A549 (cell line): Measurements from ENCODE around the gene ZNF827. TPM values are rescaled to one million over a fixed set of nuclear protein-coding genes. Genes with fewer than 3 reads are reported as not detected.

ENCODE experiments used
- ATAC-seq, 2 experiments: fragments of 200-7000 bp in 1 of 2; fragments of >200 bp in 1 of 2; cut with Nextera tagmentation in 1 of 2; cut with Tn5 transposase in 1 of 2; 3 replicates each; pipeline versions ENCODE4 v1.8.0 to v1.9.1; 2018 to 2020; ENCODE audit warnings: mild to moderate bottlenecking in 1 of 2, moderate library complexity in 1 of 2
- CTCF ChIA-PET: fragments of 300-600 bp; sonication (Branson Sonifier 250); formaldehyde crosslinking; extraction: SDS; loops from one replicate; lab custom pipeline; 2021; ENCODE audit warnings: antibody characterized with exemption, inconsistent platforms; lab: Yijun Ruan, JAX
- POLR2A ChIA-PET: fragments of 350-600 bp; formaldehyde crosslinking; extraction: SDS; loops from one replicate; lab custom pipeline; 2021; ENCODE audit warnings: antibody characterized with exemption, inconsistent platforms; lab: Yijun Ruan, JAX
- DNase-seq, 2 experiments: peaks; one replicate each; pipeline versions ENCODE4 v3.0.0 to v3.0.0-alpha.2; 2011 to 2016; ENCODE audit warnings: low read depth in 1 of 2, low spot score in 1 of 2
- FAIRE-seq: peaks from 2 replicates; lab custom pipeline; 2011; peaks lifted over from hg19 to GRCh38; lab: Jason Lieb, UNC
- H3K27ac ChIP-seq, 2 experiments: fragments of >200 bp; sonication (Bioruptor Twin); formaldehyde crosslinking; 3 replicates each; pipeline ENCODE4 v1.5.1; 2016 to 2017
- H3K4me1 ChIP-seq: fragments of >200 bp; sonication (Bioruptor Twin); formaldehyde crosslinking; 3 replicates; pipeline ENCODE4 v1.6.1; 2016
- H3K4me2 ChIP-seq: fragments of >200 bp; sonication (Bioruptor Twin); formaldehyde crosslinking; 3 replicates; pipeline ENCODE4 v1.6.1; 2016
- H3K4me3 ChIP-seq: fragments of >200 bp; sonication (Bioruptor Twin); formaldehyde crosslinking; 3 replicates; pipeline ENCODE4 v1.5.1; 2016
- H3K9me3 ChIP-seq: fragments of >200 bp; sonication (Bioruptor Twin); formaldehyde crosslinking; 3 replicates; pipeline ENCODE4 v1.6.1; 2016
- ATOH8 ChIP-seq: fragments of 250-450 bp; sonication (Bioruptor Pico); IDR thresholded peaks from 2 replicates; pipeline ENCODE4 v1.5.0; 2020; ENCODE audit warnings: low read depth, mild to moderate bottlenecking, moderate library complexity
- BCL3 ChIP-seq: fragments of >200 bp; sonication (Bioruptor Twin); formaldehyde crosslinking; IDR thresholded peaks from 3 replicates; pipeline ENCODE4 v1.6.1; 2016
- BHLHE40 ChIP-seq: IDR thresholded peaks from 2 replicates; pipeline ENCODE4 v1.6.1; 2012; ENCODE audit warnings: low read depth, low read length, inconsistent platforms
- CBX2 ChIP-seq: fragments of 200-600 bp; sonication (generic); IDR thresholded peaks from 2 replicates; pipeline ENCODE4 v1.6.1; 2016; ENCODE audit warnings: low read depth, mild to moderate bottlenecking, borderline replicate concordance
- CHD2 ChIP-seq: fragments of 150-350 bp; IDR thresholded peaks from 2 replicates; pipeline ENCODE4 v1.6.1; 2014; ENCODE audit warnings: low read length; ENCODE audit not compliant: partially characterized antibody
- CHD4 ChIP-seq: fragments of 200-600 bp; sonication (generic); IDR thresholded peaks from 2 replicates; pipeline ENCODE4 v1.6.1; 2016; ENCODE audit warnings: antibody characterized with exemption, mild to moderate bottlenecking, borderline replicate concordance
- E2F6 ChIP-seq: IDR thresholded peaks from 2 replicates; pipeline ENCODE4 v1.6.1; 2012; ENCODE audit warnings: low read depth, borderline replicate concordance
- EHF ChIP-seq: fragments of 250-450 bp; sonication (Bioruptor Pico); IDR thresholded peaks from 2 replicates; pipeline ENCODE4 v1.5.0; 2020; ENCODE audit warnings: mild to moderate bottlenecking
- EHMT2 ChIP-seq: fragments of 200-600 bp; sonication (generic); IDR thresholded peaks from 2 replicates; pipeline ENCODE4 v1.6.1; 2016; ENCODE audit warnings: antibody characterized with exemption, low read depth, mild to moderate bottlenecking, moderate library complexity
- EP300 ChIP-seq, 2 experiments: fragments of >200 bp; sonication (Bioruptor Twin); formaldehyde crosslinking; IDR thresholded peaks; 2 replicates in 1 of 2; 3 replicates in 1 of 2; pipeline ENCODE4 v1.6.1; 2016 to 2017
- FOSB ChIP-seq: fragments of 250-450 bp; sonication (Bioruptor Pico); IDR thresholded peaks from 2 replicates; pipeline ENCODE4 v1.5.0; 2020; ENCODE audit warnings: mild to moderate bottlenecking, moderate library complexity
- HEYL ChIP-seq: fragments of 250-450 bp; sonication (Bioruptor Pico); IDR thresholded peaks from 2 replicates; pipeline ENCODE4 v1.8.0; 2021; ENCODE audit warnings: mild to moderate bottlenecking, moderate library complexity
- HOXB13 ChIP-seq: fragments of 250-450 bp; sonication (Bioruptor Pico); IDR thresholded peaks from 2 replicates; pipeline ENCODE4 v1.5.0; 2020; ENCODE audit warnings: low read depth, mild to moderate bottlenecking, moderate library complexity
- JUNB ChIP-seq: fragments of >200 bp; sonication (Bioruptor Twin); formaldehyde crosslinking; IDR thresholded peaks from 2 replicates; pipeline ENCODE4 v1.6.1; 2016
- MAX ChIP-seq: IDR thresholded peaks from 2 replicates; pipeline ENCODE4 v1.6.1; 2012
- NPAS2 ChIP-seq: fragments of 250-450 bp; sonication (Bioruptor Pico); IDR thresholded peaks from 2 replicates; pipeline ENCODE4 v1.8.0; 2022; ENCODE audit warnings: mild to moderate bottlenecking, moderate library complexity, borderline replicate concordance
- NR3C1 ChIP-seq: fragments of >200 bp; sonication (Bioruptor Twin); formaldehyde crosslinking; IDR thresholded peaks from 3 replicates; pipeline ENCODE4 v1.6.1; 2017
- PHF8 ChIP-seq: fragments of 200-600 bp; sonication (generic); IDR thresholded peaks from 2 replicates; pipeline ENCODE4 v1.6.1; 2016; ENCODE audit warnings: low read depth, mild to moderate bottlenecking, antibody characterized with exemption, moderate library complexity, borderline replicate concordance
- POLR2A ChIP-seq: IDR thresholded peaks from 2 replicates; pipeline ENCODE4 v1.6.1; 2012; ENCODE audit warnings: mild to moderate bottlenecking, low read length
- POLR2AphosphoS2 ChIP-seq: conservative IDR thresholded peaks from 2 replicates; pipeline ENCODE4 v1.6.1; 2012; ENCODE audit warnings: low read length, improper control_type of control experiment, inconsistent platforms
- RAD21 ChIP-seq, 2 experiments: fragments of >200 bp in 1 of 2; sonication (Bioruptor Twin) in 1 of 2; formaldehyde crosslinking in 1 of 2; IDR thresholded peaks in 1 of 2; conservative IDR thresholded peaks in 1 of 2; 2 replicates in 1 of 2; 3 replicates in 1 of 2; pipeline ENCODE4 v1.6.1; 2012 to 2018; ENCODE audit warnings: inconsistent platforms in 1 of 2
- SMC3 ChIP-seq: fragments of >200 bp; sonication (Bioruptor Twin); formaldehyde crosslinking; IDR thresholded peaks from 3 replicates; pipeline ENCODE4 v1.6.1; 2018; ENCODE audit warnings: inconsistent platforms
- SREBF2 ChIP-seq: fragments of 450-650 bp; IDR thresholded peaks from 2 replicates; pipeline ENCODE4 v1.6.1; 2014; ENCODE audit warnings: mild to moderate bottlenecking, moderate library complexity
- TFCP2L1 ChIP-seq: fragments of 250-450 bp; sonication (Bioruptor Pico); IDR thresholded peaks from 2 replicates; pipeline ENCODE4 v1.5.0; 2021; ENCODE audit warnings: mild to moderate bottlenecking
- TP53 ChIP-seq: fragments of 250-450 bp; sonication (Bioruptor Pico); IDR thresholded peaks from 2 replicates; pipeline ENCODE4 v1.5.0; 2021; ENCODE audit warnings: mild to moderate bottlenecking, moderate library complexity
- ZC3H11A ChIP-seq: fragments of 450-650 bp; IDR thresholded peaks from 2 replicates; pipeline ENCODE4 v1.6.1; 2014; ENCODE audit warnings: antibody characterized with exemption, mild to moderate bottlenecking
- WGBS: methylation state at CpG from one replicate; pipeline ENCODE4 v1.1.6; 2017; ENCODE audit errors: missing lambda C conversion rate; 5-methylcytosine and 5-hydroxymethylcytosine counted together
- polyA plus RNA-seq, 4 experiments: library from polyadenylated mRNA; depleted of rRNA in 3 of 4; stranded (reverse); fragments of >200 nt; fragmentation: RNase III in 1 of 4; extraction: RNeasy Plus Mini Kit Qiagen cat#74134 plus additional on column Dnase treatment in 1 of 4; gene quantifications; 2 replicates in 3 of 4; 3 replicates in 1 of 4; pipeline ENCODE4 v1.2.3, GENCODE V29; 2011 to 2017

The ZNF827 gene
- polyA plus RNA-seq, 2 of the 4 experiments (the other 2 are of a cell fraction), result 3.8 to 4.2 TPM

GRCh38 chr4:145886871-145887240 lies 51.8 kb downstream of the ZNF827 start (continued):
- TF ChIP-seq TFCP2L1 (CRISPR knock-in tag), result no peak
- TF ChIP-seq, all 56 proteins: peak for 0

- no peak overlapping the region for H3K4me2 ChIP-seq
- no peak overlapping the region for H3K4me3 ChIP-seq
- ChIA-PET CTCF (interaction anchor here (0.5 to 0.7 kb wide), 4 partner anchors 10 to 252 kb away, joined by 3 read pairs; no protein-coding TSS in a partner anchor), POLR2A (no interaction called here)
- H3K9me3 ChIP-seq, result no peaks in the 10 kb centered on the region
- no peak for TF ChIP-seq RAD21 (conservative IDR thresholded peaks at IDR 0.05 in 1 of 2, IDR thresholded peaks at IDR 0.05 in 1 of 2)
- no peak for TF ChIP-seq MAX
- no peak for TF ChIP-seq CBX2
- TF ChIP-seq ATOH8 (CRISPR knock-in tag), result no peak
- TF ChIP-seq POLR2A, result no peak
- no peak for TF ChIP-seq CHD2
- TF ChIP-seq BHLHE40, result no peak
- TF ChIP-seq SREBF2, result no peak
- no peak for TF ChIP-seq FOSB (CRISPR knock-in tag)
- no peak for TF ChIP-seq E2F6
- no peak for TF ChIP-seq POLR2AphosphoS2
- no peak for TF ChIP-seq ZC3H11A
- DNase-seq, result no peak
- no peak for FAIRE-seq
- ATAC-seq, result no peak
- 97% methylated on average over 9 of the region's 9 CpGs for WGBS
- H3K4me1 ChIP-seq, result no peaks in the 10 kb centered on the region
- H3K27ac ChIP-seq, result no peak overlapping the region
These were observed 53.0 kb downstream of the ZNF827 start for GRCh38 chr4:145885666-145886065.

GRCh38 chr4:145884775-145885174 lies 53.8 kb downstream of the ZNF827 start:
- TF ChIP-seq SMC3, result no peak
- no peak for TF ChIP-seq CHD2
- Histone ChIP-seq H3K4me1 (no peaks in the 10 kb centered on the region), H3K4me2 (no peak overlapping the region), H3K9me3 (no peaks in the 10 kb centered on the region), H3K4me3 (no peak overlapping the region), H3K27ac (no peak overlapping the region)
- DNase-seq (no peak), FAIRE-seq (no peak), ATAC-seq (no peak)
- ChIA-PET POLR2A (no interaction called here), CTCF (interaction anchor here (0.6 kb wide), 1 partner anchor 35 kb away, joined by 3 read pairs; no protein-coding TSS in a partner anchor)
- 100% methylated on average over 1 of the region's 1 CpG for WGBS

- ATAC-seq, result no peak
These were observed 55.4 kb downstream of the ZNF827 start for GRCh38 chr4:145883101-145883694.

More at GRCh38 chr4:145883101-145883694, 55.4 kb downstream of the ZNF827 start:
- Histone ChIP-seq H3K27ac (no peak overlapping the region), H3K4me1 (no peaks in the 10 kb centered on the region), H3K9me3 (no peaks in the 10 kb centered on the region), H3K4me3 (no peak overlapping the region), H3K4me2 (no peak overlapping the region)
- 90% methylated on average over 4 of the region's 4 CpGs for WGBS
- CTCF ChIA-PET, result no interaction called here
- no peak for DNase-seq
- POLR2A ChIA-PET, result no interaction called here
- no peak for TF ChIP-seq SREBF2
- no peak for TF ChIP-seq EP300 (IDR thresholded peaks at IDR 0.05)
- TF ChIP-seq TP53 (CRISPR knock-in tag), result no peak
- no peak for TF ChIP-seq BCL3
- no peak for TF ChIP-seq PHF8
- no peak for TF ChIP-seq CBX2
- TF ChIP-seq EHMT2, result no peak
- no peak for TF ChIP-seq NR3C1
- no peak for TF ChIP-seq ATOH8 (CRISPR knock-in tag)
- no peak for TF ChIP-seq HOXB13 (CRISPR knock-in tag)
- no peak for TF ChIP-seq BHLHE40
- TF ChIP-seq EHF, result no peak
- no peak for TF ChIP-seq NPAS2 (CRISPR knock-in tag)
- no peak for TF ChIP-seq HEYL (CRISPR knock-in tag)
- no peak for TF ChIP-seq CHD4
- no peak for TF ChIP-seq TFCP2L1 (CRISPR knock-in tag)
- TF ChIP-seq JUNB, result no peak
- FAIRE-seq, result no peak
